HepG2 (cell line): Measurements from ENCODE around the gene VDR. TPM values are rescaled to one million over a fixed set of nuclear protein-coding genes. Genes with fewer than 3 reads are reported as not detected.

ENCODE experiments used
- CTCF ChIP-seq: sonication (generic); formaldehyde crosslinking; IDR thresholded peaks from 2 replicates; pipeline ENCODE4 v1.5.0; 2020; ENCODE audit warnings: mild to moderate bottlenecking, missing genetic modification reagents, moderate library complexity
- FOXK2 ChIP-seq: fragments of 450-650 bp; IDR thresholded peaks from 2 replicates; pipeline ENCODE4 v1.6.1; 2016
- GLMP ChIP-seq: sonication (generic); formaldehyde crosslinking; IDR thresholded peaks from 2 replicates; pipeline ENCODE4 v1.9.0; 2021; ENCODE audit warnings: missing genetic modification reagents, mild to moderate bottlenecking, borderline replicate concordance
- GPN1 ChIP-seq: sonication (generic); formaldehyde crosslinking; IDR thresholded peaks from 2 replicates; pipeline ENCODE4 v1.5.1; 2020; ENCODE audit warnings: missing genetic modification reagents, borderline replicate concordance
- HNF4G ChIP-seq, 2 experiments: sonication (generic) in 1 of 2; formaldehyde crosslinking in 1 of 2; IDR thresholded peaks; 2 replicates each; pipeline versions ENCODE4 v1.4.0 to v1.6.1; 2011 to 2020; ENCODE audit warnings: borderline replicate concordance in 2 of 2, low read depth in 2 of 2, mild to moderate bottlenecking in 2 of 2, low read length in 1 of 2, missing genetic modification reagents in 1 of 2, moderate library complexity in 1 of 2
- NFE2L2 ChIP-seq: fragments of 150-350 bp; IDR thresholded peaks from 2 replicates; pipeline ENCODE4 v1.6.1; 2014; ENCODE audit warnings: low read length
- PCBP1 ChIP-seq: fragments of 200-400 bp; formaldehyde crosslinking; IDR thresholded peaks from 2 replicates; pipeline ENCODE4 v1.6.1; 2017; ENCODE audit warnings: mild to moderate bottlenecking, low read depth, low read length, borderline replicate concordance
- PHF5A ChIP-seq: IDR thresholded peaks from one replicate; pipeline ENCODE4 v1.6.1; 2018; ENCODE audit warnings: low read depth, missing genetic modification reagents; ENCODE audit not compliant: unreplicated experiment
- RAD21 ChIP-seq: fragments of 450-650 bp; formaldehyde crosslinking; IDR thresholded peaks from 2 replicates; pipeline ENCODE4 v1.5.0; 2020; ENCODE audit warnings: mild to moderate bottlenecking
- RBFOX2 ChIP-seq: fragments of 200-400 bp; formaldehyde crosslinking; IDR thresholded peaks from 2 replicates; pipeline ENCODE4 v1.6.1; 2017; ENCODE audit warnings: low read depth, mild to moderate bottlenecking, low read length
- SALL1 ChIP-seq: sonication (generic); formaldehyde crosslinking; IDR thresholded peaks from 2 replicates; pipeline ENCODE4 v1.8.0; 2022; ENCODE audit warnings: mild to moderate bottlenecking, missing genetic modification reagents
- SP1 ChIP-seq, 2 experiments: fragments of 450-650 bp in 1 of 2; sonication (generic) in 1 of 2; formaldehyde crosslinking in 1 of 2; IDR thresholded peaks; 2 replicates each; pipeline versions ENCODE4 v1.4.0 to v1.6.1; 2016 to 2020; ENCODE audit warnings: missing genetic modification reagents in 1 of 2
- TEAD2 ChIP-seq: sonication (generic); formaldehyde crosslinking; IDR thresholded peaks from 2 replicates; pipeline ENCODE4 v1.9.0; 2021; ENCODE audit warnings: missing genetic modification reagents
- ZBTB1 ChIP-seq: sonication (generic); formaldehyde crosslinking; IDR thresholded peaks from 2 replicates; pipeline ENCODE4 v1.4.0; 2020; ENCODE audit warnings: missing genetic modification reagents, borderline replicate concordance
- ZBTB34 ChIP-seq: sonication (generic); formaldehyde crosslinking; IDR thresholded peaks from 2 replicates; pipeline ENCODE4 v1.8.0; 2022; ENCODE audit warnings: mild to moderate bottlenecking, missing genetic modification reagents
- ZFP91 ChIP-seq: sonication (generic); formaldehyde crosslinking; IDR thresholded peaks from 2 replicates; pipeline ENCODE4 v1.9.0; 2022; ENCODE audit warnings: missing genetic modification reagents, mild to moderate bottlenecking, borderline replicate concordance
- ZNF263 ChIP-seq: sonication (generic); formaldehyde crosslinking; IDR thresholded peaks from 2 replicates; pipeline ENCODE4 v1.4.0; 2020; ENCODE audit warnings: missing genetic modification reagents
- ZNF414 ChIP-seq: sonication (generic); formaldehyde crosslinking; IDR thresholded peaks from 2 replicates; pipeline ENCODE4 v1.5.0; 2020; ENCODE audit warnings: missing genetic modification reagents
- ZNF576 ChIP-seq: sonication (generic); formaldehyde crosslinking; IDR thresholded peaks from 2 replicates; pipeline ENCODE4 v1.4.0; 2020; ENCODE audit warnings: mild to moderate bottlenecking, missing genetic modification reagents
- ZNF777 ChIP-seq: sonication (generic); formaldehyde crosslinking; IDR thresholded peaks from 2 replicates; pipeline ENCODE4 v1.4.0; 2020; ENCODE audit warnings: missing genetic modification reagents
- polyA plus RNA-seq, 8 experiments: library from polyadenylated mRNA; depleted of rRNA in 3 of 8; stranded (reverse) in 7 of 8; unstranded in 1 of 8; fragments of >200 nt; fragmentation: Illumina TruSeq in 4 of 8; extraction: Trizol in 4 of 8; gene quantifications; 2 replicates each; pipeline versions ENCODE4 v1.2.1 to v1.2.3, GENCODE V29; 2011 to 2016; ENCODE audit warnings: low read depth in 4 of 8, missing spikeins in 1 of 8, mixed read lengths in 1 of 8; ENCODE audit not compliant: insufficient read depth in 1 of 8
- total RNA-seq, 5 experiments: library from RNA; depleted of rRNA; stranded (reverse); fragments of >200 nt; fragmentation: Illumina TruSeq; extraction: Trizol; gene quantifications; 2 replicates each; pipeline ENCODE4 v1.2.3, GENCODE V29; 2016; ENCODE audit warnings: low read depth in 1 of 5

VDR gene
- total and polyA plus RNA-seq, 2 of the 13 experiments (the other 11 are each of a cell fraction or from before 2014, with no cell fraction given) = 0.08 to 0.33 TPM

GRCh38 chr12:47941871-47942613 lies 37.2 kb upstream of the VDR start (continued):
- TF ChIP-seq CTCF (peak; percentile 71), PHF5A (no peak), ZBTB34 (no peak), HNF4G (IDR thresholded peaks at IDR 0.05; ENCODE audit: borderline replicate concordance, low read depth, low read length) (no peak), HNF4G (CRISPR knock-in tag; IDR thresholded peaks at IDR 0.05; ENCODE audit: borderline replicate concordance, low read depth) (no peak), GLMP (CRISPR knock-in tag) (no peak), SP1 (IDR thresholded peaks at IDR 0.05) (no peak), SP1 (CRISPR knock-in tag; IDR thresholded peaks at IDR 0.05) (no peak), FOXK2 (no peak), NFE2L2 (no peak), ZBTB1 (CRISPR knock-in tag) (no peak), PCBP1 (0 out of 2 replicates have a peak, but pooled peaks have one; percentile 42), RBFOX2 (no peak), ZNF576 (no peak), ZFP91 (CRISPR knock-in tag) (0 out of 2 replicates have a peak, but pooled peaks have one; percentile 17), SALL1 (0 out of 2 replicates have a peak, but pooled peaks have one; percentile 12), GPN1 (no peak), TEAD2 (CRISPR knock-in tag) (no peak), ZNF263 (no peak), ZNF414 (CRISPR knock-in tag) (no peak), RAD21 (CRISPR knock-in tag) (no peak), ZNF777 (no peak)
